ENCODE results near the gene GMPS.
"Not testable (repeated sequence)": the region's sequence is repeated elsewhere in the genome, so short reads cannot be mapped to it uniquely, and the experiment has no call there.

GMPS gene

DNA sequence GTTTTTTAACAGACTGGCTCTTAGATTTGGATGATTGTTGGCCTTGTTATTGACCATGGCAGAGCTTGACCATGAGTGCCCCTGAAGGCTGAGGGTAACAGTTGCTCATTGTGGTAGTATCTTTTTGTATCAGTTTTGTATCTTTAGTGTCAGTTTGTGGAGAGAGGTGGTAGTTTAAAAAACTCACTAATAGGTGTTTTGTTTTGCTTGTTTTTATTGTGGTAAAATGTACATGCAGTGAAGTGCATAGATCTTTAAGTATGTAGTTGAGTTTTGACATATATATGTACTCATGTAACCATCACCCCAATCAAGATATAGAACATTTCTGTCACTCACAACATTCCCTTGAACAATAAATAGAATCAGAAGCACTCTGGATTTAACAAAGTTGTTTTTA lies 9.8 kb downstream of the GMPS start:
- H3K4me1 ChIP-seq = peaks cover 0 to 18% (median 6%) of the 10 kb centered on the region in 4 donors
- intact Hi-C loops (cut with DNase I; ENCODE audit: low total_unique reads) = no loop called here
- no peak overlapping the region for H3K27ac ChIP-seq
- no peaks in the 10 kb centered on the region for H3K36me3 ChIP-seq
- no peak for DNase-seq
- H3K4me3 ChIP-seq = no peak overlapping the region
- H3K27me3 ChIP-seq = no peaks in the 10 kb centered on the region
- no peaks in the 10 kb centered on the region for H3K9me3 ChIP-seq
- TF ChIP-seq, protein P1, sequence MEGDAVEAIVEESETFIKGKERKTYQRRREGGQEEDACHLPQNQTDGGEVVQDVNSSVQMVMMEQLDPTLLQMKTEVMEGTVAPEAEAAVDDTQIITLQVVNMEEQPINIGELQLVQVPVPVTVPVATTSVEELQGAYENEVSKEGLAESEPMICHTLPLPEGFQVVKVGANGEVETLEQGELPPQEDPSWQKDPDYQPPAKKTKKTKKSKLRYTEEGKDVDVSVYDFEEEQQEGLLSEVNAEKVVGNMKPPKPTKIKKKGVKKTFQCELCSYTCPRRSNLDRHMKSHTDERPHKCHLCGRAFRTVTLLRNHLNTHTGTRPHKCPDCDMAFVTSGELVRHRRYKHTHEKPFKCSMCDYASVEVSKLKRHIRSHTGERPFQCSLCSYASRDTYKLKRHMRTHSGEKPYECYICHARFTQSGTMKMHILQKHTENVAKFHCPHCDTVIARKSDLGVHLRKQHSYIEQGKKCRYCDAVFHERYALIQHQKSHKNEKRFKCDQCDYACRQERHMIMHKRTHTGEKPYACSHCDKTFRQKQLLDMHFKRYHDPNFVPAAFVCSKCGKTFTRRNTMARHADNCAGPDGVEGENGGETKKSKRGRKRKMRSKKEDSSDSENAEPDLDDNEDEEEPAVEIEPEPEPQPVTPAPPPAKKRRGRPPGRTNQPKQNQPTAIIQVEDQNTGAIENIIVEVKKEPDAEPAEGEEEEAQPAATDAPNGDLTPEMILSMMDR (IDR thresholded peaks at IDR 0.05) = no peak

- DNase-seq = no peak
- Histone ChIP-seq H3K36me3 (no peaks in the 10 kb centered on the region), H3K9me3 (no peaks in the 10 kb centered on the region), H3K27me3 (no peaks in the 10 kb centered on the region), H3K4me3 (no peak overlapping the region), H3K27ac (no peak overlapping the region), H3K4me1 (peaks cover 0 to 9% (median 0%) of the 10 kb centered on the region in 4 donors)
- TF ChIP-seq, protein P1 (IDR thresholded peaks at IDR 0.05) = no peak
- intact Hi-C loops (cut with DNase I; ENCODE audit: low total_unique reads) = no loop called here
These were observed 13.8 kb downstream of the GMPS start for GRCh38 chr3:155884292-155884691.

DNA sequence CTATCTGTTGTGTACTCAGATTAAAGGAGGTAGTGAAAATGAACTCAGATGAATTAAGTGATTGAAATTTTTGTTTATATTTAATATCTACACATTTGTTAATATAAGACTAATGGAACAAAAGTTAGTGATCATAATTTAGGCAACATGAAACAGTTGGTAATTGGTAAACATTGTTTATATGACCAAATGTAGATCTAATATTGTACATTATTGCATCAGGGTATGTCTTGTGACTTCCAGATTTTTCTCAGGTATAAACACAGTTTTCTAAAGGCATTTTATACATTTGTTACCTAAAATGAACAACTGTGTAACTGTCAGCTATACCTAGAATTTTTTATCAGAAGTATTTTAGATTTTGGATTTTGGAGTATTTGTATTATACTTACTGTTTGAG lies 14.8 kb downstream of the GMPS start:
- no peaks in the 10 kb centered on the region for H3K9me3 ChIP-seq
- H3K27me3 ChIP-seq = no peaks in the 10 kb centered on the region
- H3K4me1 ChIP-seq = peaks cover 0 to 19% (median 3%) of the 10 kb centered on the region in 4 donors
- no peaks in the 10 kb centered on the region for H3K36me3 ChIP-seq
- H3K27ac ChIP-seq = no peak overlapping the region
- intact Hi-C loops (cut with DNase I; ENCODE audit: low total_unique reads) = no loop called here
- DNase-seq = no peak
- H3K4me3 ChIP-seq = no peak overlapping the region
- TF ChIP-seq, protein P1 (IDR thresholded peaks at IDR 0.05) = no peak

DNA sequence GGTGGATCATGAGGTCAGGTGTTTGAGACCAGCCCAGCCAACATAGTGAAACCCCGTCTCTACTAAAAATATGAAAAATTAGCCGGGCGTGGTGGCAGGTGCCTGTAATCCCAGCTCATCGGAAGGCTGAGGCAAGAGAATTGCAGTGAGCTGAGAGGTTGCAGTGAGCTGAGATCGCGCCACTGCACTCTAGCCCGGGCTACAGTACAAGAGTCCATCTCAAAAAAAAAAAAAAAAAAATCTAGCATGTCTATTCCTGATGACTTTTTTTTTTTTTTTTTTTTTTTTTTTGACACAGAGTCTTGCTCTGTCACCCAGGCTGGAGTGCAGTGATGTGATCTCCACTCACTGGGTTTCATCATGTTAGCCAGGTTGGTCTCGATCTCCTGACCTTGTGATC lies 15.9 kb downstream of the GMPS start:
- H3K36me3 ChIP-seq; intact Hi-C loops (cut with DNase I; ENCODE audit: low total_unique reads); DNase-seq: not testable (repeated sequence)

DNA sequence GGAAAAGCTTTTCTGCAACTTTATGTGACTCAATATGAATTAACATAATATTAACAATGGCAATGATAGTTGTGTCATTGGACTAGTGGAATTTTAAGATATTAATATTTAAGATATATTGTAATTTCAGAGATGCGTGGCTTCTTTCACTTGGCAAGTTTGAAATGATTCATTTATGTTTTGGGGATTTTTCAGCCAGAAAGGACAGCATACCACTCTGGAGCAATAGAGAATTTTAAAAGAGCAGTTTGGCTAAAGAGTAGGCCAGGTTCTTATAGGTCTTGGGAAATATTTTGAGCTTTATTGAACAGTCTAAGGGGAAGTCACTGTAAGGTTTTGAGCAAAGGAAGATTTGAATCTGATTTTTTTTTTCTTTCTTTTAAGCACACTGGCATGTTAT lies 16.5 kb downstream of the GMPS start:
- TF ChIP-seq, protein P1 (IDR thresholded peaks at IDR 0.05) = no peak
- no peaks in the 10 kb centered on the region for H3K27me3 ChIP-seq
- intact Hi-C loops (cut with DNase I; ENCODE audit: low total_unique reads) = no loop called here
- no peak overlapping the region for H3K4me3 ChIP-seq
- peaks cover 0 to 26% (median 11%) of the 10 kb centered on the region in 4 donors for H3K4me1 ChIP-seq
- no peak overlapping the region for H3K27ac ChIP-seq
- H3K9me3 ChIP-seq = no peaks in the 10 kb centered on the region
- no peak for DNase-seq
- H3K36me3 ChIP-seq = no peaks in the 10 kb centered on the region

More for the DNA sequence above, 15.9 kb downstream of the GMPS start:
- H3K4me3 ChIP-seq, H3K27me3 ChIP-seq, H3K27ac ChIP-seq, H3K9me3 ChIP-seq: not testable (repeated sequence)
- H3K4me1 ChIP-seq = peaks cover 0 to 27% (median 11%) of the 10 kb centered on the region in 4 donors

GRCh38 chr3:155889212-155889611 lies 18.8 kb downstream of the GMPS start:
- H3K27me3 ChIP-seq = no peaks in the 10 kb centered on the region
- peaks cover 4 to 6% (median 4%) of the 10 kb centered on the region in 3 donors for H3K36me3 ChIP-seq
- no peak overlapping the region for H3K4me3 ChIP-seq
- TF ChIP-seq, protein P1 (IDR thresholded peaks at IDR 0.05) = no peak
- intact Hi-C loops (cut with DNase I; ENCODE audit: low total_unique reads) = no loop called here
- no peak overlapping the region for H3K27ac ChIP-seq
- H3K4me1 ChIP-seq = peaks cover 0 to 23% (median 11%) of the 10 kb centered on the region in 4 donors
- no peaks in the 10 kb centered on the region for H3K9me3 ChIP-seq
- DNase-seq = no peak

All from tibial artery (tissue), 4 donors.